ENCODE measurements around the gene CFAP99. TPM values are rescaled to one million over a fixed set of nuclear protein-coding genes. Genes with fewer than 3 reads are reported as not detected.

Gene CFAP99
- total and polyA plus RNA-seq, 9 of the 15 experiments (the other 6 are each of a cell fraction or from before 2014, with no cell fraction given) = 0.07 to 0.18 (median 0.09) TPM; not detected in 6

DNA sequence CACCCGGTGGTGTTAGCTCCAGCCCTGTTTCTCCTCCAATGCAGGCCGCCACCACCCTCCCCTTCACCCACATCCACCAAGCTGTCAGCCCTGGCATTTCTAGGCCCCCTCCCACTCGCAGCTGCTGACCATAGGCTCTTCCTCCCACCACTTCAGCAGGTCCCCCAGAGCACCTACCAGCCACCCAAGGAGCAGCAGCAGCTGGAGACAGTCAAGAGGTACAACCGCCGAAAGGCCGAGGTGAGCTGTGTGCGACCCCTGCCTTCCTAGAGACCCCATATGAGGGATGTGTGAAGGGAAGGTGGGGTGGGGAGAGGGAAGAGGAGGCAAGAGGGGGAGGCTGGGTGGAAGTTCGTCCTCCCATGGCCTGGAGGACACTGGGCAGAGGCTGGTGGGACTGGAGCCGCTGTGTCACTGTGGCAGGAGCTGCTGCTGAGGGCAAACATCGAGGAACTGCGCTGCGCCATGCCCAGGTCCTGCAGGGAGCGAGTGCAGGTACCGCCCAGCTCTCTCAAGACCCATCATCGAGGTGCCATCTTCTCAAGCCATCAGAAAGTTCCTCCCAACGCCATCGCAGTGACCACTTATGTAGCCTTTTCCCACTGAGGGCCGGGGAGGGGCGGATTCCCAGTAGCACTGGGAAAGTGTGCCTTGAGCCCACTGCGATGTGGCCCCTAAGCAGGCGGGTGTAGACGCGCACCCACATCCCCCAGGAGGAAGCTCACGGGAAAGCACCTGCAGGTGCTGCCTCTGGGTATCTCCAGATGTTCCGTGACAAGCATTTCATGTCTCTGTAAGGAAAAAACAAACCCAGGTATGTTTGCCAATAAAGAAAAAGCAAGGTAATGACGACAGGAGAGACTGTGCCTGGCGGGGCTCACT, 31.0 kb downstream of the CFAP99 start:
- POLR2A ChIA-PET = interaction anchor here (0.7 to 1.9 kb wide), 5 partner anchors 17 to 878 kb away, joined by 3 to 4 read pairs (median 3); no protein-coding TSS in a partner anchor
- TF ChIP-seq, protein P1, sequence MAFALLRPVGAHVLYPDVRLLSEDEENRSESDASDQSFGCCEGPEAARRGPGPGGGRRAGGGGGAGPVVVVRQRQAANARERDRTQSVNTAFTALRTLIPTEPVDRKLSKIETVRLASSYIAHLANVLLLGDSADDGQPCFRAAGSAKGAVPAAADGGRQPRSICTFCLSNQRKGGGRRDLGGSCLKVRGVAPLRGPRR (CRISPR knock-in tag; IDR thresholded peaks at IDR 0.05) = no peak
- TF ChIP-seq RUNX1 (IDR thresholded peaks at IDR 0.05; ENCODE audit: low read depth) (no peak), ZNF347 (CRISPR knock-in tag; IDR thresholded peaks at IDR 0.05; ENCODE audit: low read depth) (no peak), ILK (tag; IDR thresholded peaks at IDR 0.05; ENCODE audit: borderline replicate concordance, low read depth) (no peak), SP2 (IDR thresholded peaks at IDR 0.05; ENCODE audit: extremely low read depth, low read depth, low read length, poor library complexity, severe bottlenecking) (no peak), HNRNPL (IDR thresholded peaks at IDR 0.05; ENCODE audit: low read depth, low read length) (no peak), BMI1 (IDR thresholded peaks at IDR 0.05; ENCODE audit: low read length) (no peak), DDX20 (tag; IDR thresholded peaks at IDR 0.05; ENCODE audit: low read depth) (no peak), BHLHE40 (IDR thresholded peaks at IDR 0.05; ENCODE audit: low read length) (no peak), ELF1 (tag; IDR thresholded peaks at IDR 0.05) (no peak)
- TF ChIP-seq, protein P2, sequence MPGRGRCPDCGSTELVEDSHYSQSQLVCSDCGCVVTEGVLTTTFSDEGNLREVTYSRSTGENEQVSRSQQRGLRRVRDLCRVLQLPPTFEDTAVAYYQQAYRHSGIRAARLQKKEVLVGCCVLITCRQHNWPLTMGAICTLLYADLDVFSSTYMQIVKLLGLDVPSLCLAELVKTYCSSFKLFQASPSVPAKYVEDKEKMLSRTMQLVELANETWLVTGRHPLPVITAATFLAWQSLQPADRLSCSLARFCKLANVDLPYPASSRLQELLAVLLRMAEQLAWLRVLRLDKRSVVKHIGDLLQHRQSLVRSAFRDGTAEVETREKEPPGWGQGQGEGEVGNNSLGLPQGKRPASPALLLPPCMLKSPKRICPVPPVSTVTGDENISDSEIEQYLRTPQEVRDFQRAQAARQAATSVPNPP (IDR thresholded peaks at IDR 0.05; ENCODE audit: borderline replicate concordance, insufficient read depth, insufficient read length) = no peak
- TF ChIP-seq, protein P3, sequence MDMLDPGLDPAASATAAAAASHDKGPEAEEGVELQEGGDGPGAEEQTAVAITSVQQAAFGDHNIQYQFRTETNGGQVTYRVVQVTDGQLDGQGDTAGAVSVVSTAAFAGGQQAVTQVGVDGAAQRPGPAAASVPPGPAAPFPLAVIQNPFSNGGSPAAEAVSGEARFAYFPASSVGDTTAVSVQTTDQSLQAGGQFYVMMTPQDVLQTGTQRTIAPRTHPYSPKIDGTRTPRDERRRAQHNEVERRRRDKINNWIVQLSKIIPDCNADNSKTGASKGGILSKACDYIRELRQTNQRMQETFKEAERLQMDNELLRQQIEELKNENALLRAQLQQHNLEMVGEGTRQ (CRISPR knock-in tag; IDR thresholded peaks at IDR 0.05) = no peak
- TF ChIP-seq, protein P4, sequence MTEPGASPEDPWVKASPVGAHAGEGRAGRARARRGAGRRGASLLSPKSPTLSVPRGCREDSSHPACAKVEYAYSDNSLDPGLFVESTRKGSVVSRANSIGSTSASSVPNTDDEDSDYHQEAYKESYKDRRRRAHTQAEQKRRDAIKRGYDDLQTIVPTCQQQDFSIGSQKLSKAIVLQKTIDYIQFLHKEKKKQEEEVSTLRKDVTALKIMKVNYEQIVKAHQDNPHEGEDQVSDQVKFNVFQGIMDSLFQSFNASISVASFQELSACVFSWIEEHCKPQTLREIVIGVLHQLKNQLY (CRISPR knock-in tag; conservative IDR thresholded peaks at IDR 0.05) = no peak

More for the DNA sequence above, 31.0 kb downstream of the CFAP99 start:
- H4K20me1 ChIP-seq (replicated peaks; ENCODE audit: control insufficient read depth, insufficient read depth, low read length) = peaks cover 8% of the 10 kb centered on the region; the same call in 1 of the 2 replicates
- H3K4me1 ChIP-seq (replicated peaks in 1 of 2; ENCODE audit: control insufficient read depth in 2 of 2, insufficient read depth in 2 of 2, low read length in 2 of 2) = peaks cover 0 to 28% of the 10 kb centered on the region in 2 experiments; a peak in 2 of 5 replicates
- WGBS (ENCODE audit: insufficient coverage, low coverage, missing lambda C conversion rate) = 10% methylated on average over 26 of the region's 27 CpGs
- peaks cover 20 to 45% of the 10 kb centered on the region in 2 experiments; a peak in 4 of 5 replicates for H3K27me3 ChIP-seq (ENCODE audit: control insufficient read depth in 2 of 2, insufficient read depth in 2 of 2, low read length in 2 of 2)
- no peak for FAIRE-seq
- H3K9me3 ChIP-seq (replicated peaks; ENCODE audit: control insufficient read depth, insufficient read depth, low read depth, low read length) = no peaks in the 10 kb centered on the region
- H3K36me3 ChIP-seq (ENCODE audit: control insufficient read depth, insufficient read depth, low read length) = no peaks in the 10 kb centered on the region
- in situ Hi-C loops (cut with MboI) = loop anchor here (10.0 kb wide), 1 partner anchor 225 kb away; no protein-coding TSS in a partner anchor
- H3K4me2 ChIP-seq (ENCODE audit: insufficient read depth, low read length) = no peak overlapping the region
- peak overlapping the region in 1 of 2 experiments; percentile 8; a peak in 1 of 4 replicates for H3K9ac ChIP-seq (ENCODE audit: insufficient read depth in 1 of 2, low read depth in 2 of 2, low read length in 2 of 2)
- no peaks in the 10 kb centered on the region for H3K9me1 ChIP-seq (ENCODE audit: control insufficient read depth, insufficient read depth, low read length)
- H3K27ac ChIP-seq (ENCODE audit: extremely low read depth, low read depth, low read length) = no peak overlapping the region
- no peak overlapping the region for H2AFZ ChIP-seq (ENCODE audit: low read depth, low read length)
- no peak for ATAC-seq
- CTCF ChIA-PET (ENCODE audit: low intra/inter-chr PET ratio) = no interaction called here
- no peak for DNase-seq (ENCODE audit: extremely low read depth in 1 of 4, low spot score in 3 of 4)
- BruUV-seq (replicated peaks) = no TSS peak
- intact Hi-C loops (cut with micrococcal nuclease) = no loop called here
- H3K79me2 ChIP-seq (ENCODE audit: control insufficient read depth, insufficient read depth, low read length) = no peaks in the 10 kb centered on the region
- H3K4me3 ChIP-seq = no peak overlapping the region

Measured in K562 (cell line).